Measurements from ENCODE around the gene SEPTIN12.
"Not testable (repeated sequence)": the region's sequence is repeated elsewhere in the genome, so short reads cannot be mapped to it uniquely, and the experiment has no call there.

The SEPTIN12 gene

GRCh38 chr16:4744555-4745273 lies 43.4 kb downstream of the SEPTIN12 start:
- Mint-ChIP-seq H3K27me3 (no peaks in the 10 kb centered on the region), H3K4me3 (no peak overlapping the region), H3K36me3 (ENCODE audit: low read depth) (peaks cover 3% of the 10 kb centered on the region), H3K4me1 (ENCODE audit: low read depth) (peaks cover 25% of the 10 kb centered on the region), H3K9me3 (no peaks in the 10 kb centered on the region), H3K27ac (no peak overlapping the region)
- no peak for DNase-seq

DNA sequence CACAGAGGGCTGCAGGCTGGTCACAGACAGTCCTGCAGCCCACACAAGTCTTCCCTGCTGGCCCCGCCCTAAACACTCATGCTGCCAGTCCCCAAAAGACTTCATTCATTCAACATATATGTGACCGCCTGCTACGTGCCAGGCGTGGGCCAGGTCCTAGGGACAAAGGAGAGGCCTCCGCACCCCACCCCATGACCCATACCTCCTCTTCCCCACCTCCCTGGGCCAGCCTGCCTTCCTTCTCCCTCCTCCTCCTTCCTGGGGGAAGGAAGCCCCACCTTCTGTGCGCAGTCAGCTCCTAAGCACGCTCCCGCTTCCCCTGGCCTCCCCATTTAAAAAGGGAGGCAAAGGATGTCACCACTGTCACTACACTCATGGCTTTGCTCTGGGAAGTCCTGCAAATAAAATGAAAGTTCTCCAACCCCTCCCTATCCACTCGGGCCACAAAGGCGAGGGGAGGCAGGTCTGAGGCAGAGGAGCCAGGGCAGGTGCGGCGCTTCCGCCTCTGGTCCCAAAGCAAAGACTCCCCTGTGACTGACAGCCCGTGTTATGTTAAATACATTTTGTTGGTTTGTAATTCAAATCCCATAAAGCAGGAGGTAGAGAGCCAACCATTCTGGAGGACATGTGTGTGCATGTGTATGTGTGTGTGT lies 44.8 kb downstream of the SEPTIN12 start:
- no peak for DNase-seq
- Mint-ChIP-seq H3K27me3 (no peaks in the 10 kb centered on the region), H3K27ac (peak overlapping the region; percentile 15), H3K4me3 (peak overlapping the region; percentile 33), H3K36me3 (ENCODE audit: low read depth) (no peaks in the 10 kb centered on the region), H3K4me1 (ENCODE audit: low read depth) (peaks cover 21% of the 10 kb centered on the region), H3K9me3 (no peaks in the 10 kb centered on the region)

- not testable (repeated sequence) for DNase-seq; H3K27ac Mint-ChIP-seq; H3K4me3 Mint-ChIP-seq; H3K27me3 Mint-ChIP-seq; H3K9me3 Mint-ChIP-seq; H3K36me3 Mint-ChIP-seq (ENCODE audit: low read depth)
- H3K4me1 Mint-ChIP-seq (ENCODE audit: low read depth), result peaks cover 16% of the 10 kb centered on the region
Measured at GRCh38 chr16:4738370-4738769, 49.8 kb downstream of the SEPTIN12 start.

GRCh38 chr16:4737545-4737944 lies 50.6 kb downstream of the SEPTIN12 start:
- H3K27ac Mint-ChIP-seq, result no peak overlapping the region
- no peaks in the 10 kb centered on the region for H3K9me3 Mint-ChIP-seq
- H3K4me1 Mint-ChIP-seq (ENCODE audit: low read depth), result peaks cover 17% of the 10 kb centered on the region
- peaks cover 9% of the 10 kb centered on the region for H3K36me3 Mint-ChIP-seq (ENCODE audit: low read depth)
- DNase-seq, result no peak
- no peaks in the 10 kb centered on the region for H3K27me3 Mint-ChIP-seq
- H3K4me3 Mint-ChIP-seq, result no peak overlapping the region

GRCh38 chr16:4736546-4736945 lies 51.6 kb downstream of the SEPTIN12 start:
- Mint-ChIP-seq H3K4me3 (no peak overlapping the region), H3K9me3 (no peaks in the 10 kb centered on the region), H3K27ac (no peak overlapping the region), H3K36me3 (ENCODE audit: low read depth) (peaks cover 9% of the 10 kb centered on the region), H3K4me1 (ENCODE audit: low read depth) (peaks cover 20% of the 10 kb centered on the region), H3K27me3 (no peaks in the 10 kb centered on the region)
- DNase-seq, result no peak

DNA sequence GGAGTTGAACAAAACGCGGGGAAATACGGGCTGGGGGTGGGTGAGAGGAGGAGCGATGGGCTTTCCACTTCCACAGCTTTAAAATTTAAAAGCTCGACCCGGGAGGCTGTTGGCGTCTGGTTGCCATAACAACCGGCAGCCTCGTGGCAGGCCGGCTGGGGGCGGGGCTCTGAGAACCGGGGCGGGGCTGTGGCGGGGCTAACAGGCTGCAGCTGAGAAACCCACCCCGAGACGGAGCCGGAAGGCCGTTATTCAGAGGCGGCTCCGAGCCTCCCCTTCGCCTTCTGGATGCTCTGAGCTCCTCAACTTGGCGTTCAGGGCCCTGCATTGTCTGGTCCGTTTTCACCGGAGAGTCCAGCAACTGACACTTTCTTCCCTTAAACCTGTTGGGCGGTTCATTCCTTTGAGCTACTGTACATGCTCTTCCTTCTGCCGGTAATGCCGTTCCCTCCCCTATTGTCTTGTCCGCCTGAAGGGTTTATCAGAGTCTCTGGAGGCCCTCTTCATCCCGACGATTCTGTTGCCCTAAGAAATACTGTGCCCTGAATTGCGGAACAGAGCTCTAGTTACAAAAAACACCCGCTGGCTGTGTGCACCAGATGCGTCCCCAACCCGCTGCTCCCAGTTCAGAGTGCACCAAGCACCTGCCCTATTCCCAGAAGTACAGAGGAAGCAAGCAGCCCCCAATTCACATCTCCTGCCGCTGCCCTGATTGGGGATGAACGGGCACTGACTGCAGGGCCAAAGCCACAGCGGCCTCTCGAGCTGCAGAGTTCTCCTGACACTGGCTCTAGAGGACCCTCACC lies 53.2 kb downstream of the SEPTIN12 start:
- H3K4me1 Mint-ChIP-seq (ENCODE audit: low read depth), result peaks cover 20% of the 10 kb centered on the region
- H3K36me3 Mint-ChIP-seq (ENCODE audit: low read depth), result peaks cover 21% of the 10 kb centered on the region
- no peaks in the 10 kb centered on the region for H3K9me3 Mint-ChIP-seq
- H3K27ac Mint-ChIP-seq, result peak overlapping the region; percentile 96
- H3K27me3 Mint-ChIP-seq, result no peaks in the 10 kb centered on the region
- DNase-seq, result peak; percentile 93
- H3K4me3 Mint-ChIP-seq, result peak overlapping the region; percentile 89

DNA sequence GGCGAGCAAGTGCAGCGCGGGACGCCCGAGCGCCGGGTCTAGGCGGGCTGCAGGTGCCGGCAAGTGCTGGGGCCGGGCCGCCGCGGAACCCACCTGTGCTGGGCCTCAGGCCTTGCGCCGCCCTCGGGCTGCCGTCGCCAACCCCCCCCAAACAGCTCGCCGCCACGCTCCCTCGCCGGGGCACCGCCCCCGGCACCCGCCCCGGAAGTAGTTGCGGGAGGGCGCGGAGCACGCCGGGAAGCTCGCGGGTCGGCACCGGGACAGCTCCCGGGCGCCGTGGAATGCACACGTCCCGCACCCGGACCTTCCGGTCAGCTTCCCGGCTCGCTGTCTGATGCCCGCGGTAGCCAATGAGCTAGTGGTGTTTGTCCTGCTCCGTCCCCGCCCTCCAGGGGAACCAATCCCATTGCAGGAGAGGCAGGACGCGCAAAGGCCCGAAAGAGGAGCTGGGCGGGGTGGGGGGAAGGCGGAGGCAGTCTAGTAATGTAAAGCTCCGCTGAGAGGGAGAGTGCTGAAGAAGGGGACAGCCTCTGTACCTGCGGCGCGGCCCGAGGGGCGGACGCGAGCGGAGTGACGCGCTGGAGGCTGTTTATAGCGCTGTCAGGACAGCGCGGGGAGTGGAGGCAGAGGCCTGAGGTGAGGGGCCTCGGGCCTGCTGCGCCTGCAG lies 53.9 kb downstream of the SEPTIN12 start, which contains the start of the genes ANKS3 and DNAAF8:
ANKS3 (minus strand) TSS at position 209 of the 667 bp plus-strand sequence. CDS start 4,122 bp downstream, outside the sequence.
DNAAF8 (plus strand) TSS at position 475 of the 667 bp plus-strand sequence. CDS start 1,978 bp downstream, outside the sequence.
- Mint-ChIP-seq H3K4me3 (peak within 1 kb of the TSS; percentile 89), H3K4me1 (ENCODE audit: low read depth) (peaks cover 20% of the 10 kb centered on the region), H3K36me3 (ENCODE audit: low read depth) (peaks cover 26% of the 10 kb centered on the region), H3K27me3 (no peaks in the 10 kb centered on the region), H3K27ac (peak within 1 kb of the TSS; percentile 96), H3K9me3 (no peaks in the 10 kb centered on the region)
- peak; percentile 90 for DNase-seq

- Mint-ChIP-seq H3K27ac (peak overlapping the region; percentile 88), H3K9me3 (no peaks in the 10 kb centered on the region), H3K4me1 (ENCODE audit: low read depth) (peaks cover 20% of the 10 kb centered on the region), H3K36me3 (ENCODE audit: low read depth) (peaks cover 30% of the 10 kb centered on the region), H3K27me3 (no peaks in the 10 kb centered on the region), H3K4me3 (peak overlapping the region; percentile 89)
- DNase-seq, result no peak
Measured at GRCh38 chr16:4733747-4734062, 54.4 kb downstream of the SEPTIN12 start.

- Mint-ChIP-seq H3K4me1 (ENCODE audit: low read depth) (peaks cover 20% of the 10 kb centered on the region), H3K4me3 (peak overlapping the region; percentile 89), H3K36me3 (ENCODE audit: low read depth) (peaks cover 34% of the 10 kb centered on the region), H3K9me3 (no peaks in the 10 kb centered on the region), H3K27me3 (no peaks in the 10 kb centered on the region), H3K27ac (peak overlapping the region; percentile 88)
- DNase-seq, result no peak
Measured at GRCh38 chr16:4733211-4733742, 54.9 kb downstream of the SEPTIN12 start.

DNA sequence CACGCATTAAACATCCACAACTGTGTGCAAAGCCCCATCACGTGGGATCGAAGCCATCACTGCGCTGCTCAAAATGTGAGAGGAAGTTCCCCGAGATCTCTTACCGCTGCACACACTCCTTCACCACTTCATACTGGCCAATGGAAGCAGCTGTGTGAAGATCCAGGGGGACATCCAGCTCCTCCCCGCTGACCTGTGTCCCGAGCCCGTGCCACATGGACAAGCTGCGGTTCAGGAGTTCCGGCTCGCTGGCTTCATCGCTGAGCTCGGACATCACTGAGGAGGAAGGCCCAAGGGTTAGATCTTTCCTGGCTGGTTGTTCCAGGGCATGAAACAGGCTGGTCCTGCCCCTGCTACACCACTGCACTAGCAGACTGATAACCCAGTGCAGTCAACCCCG lies 58.3 kb downstream of the SEPTIN12 start:
- DNase-seq, result no peak
- Mint-ChIP-seq H3K4me3 (no peak overlapping the region), H3K4me1 (ENCODE audit: low read depth) (peaks cover 14% of the 10 kb centered on the region), H3K36me3 (ENCODE audit: low read depth) (peaks cover 64% of the 10 kb centered on the region), H3K9me3 (no peaks in the 10 kb centered on the region), H3K27ac (no peak overlapping the region), H3K27me3 (no peaks in the 10 kb centered on the region)

DNA sequence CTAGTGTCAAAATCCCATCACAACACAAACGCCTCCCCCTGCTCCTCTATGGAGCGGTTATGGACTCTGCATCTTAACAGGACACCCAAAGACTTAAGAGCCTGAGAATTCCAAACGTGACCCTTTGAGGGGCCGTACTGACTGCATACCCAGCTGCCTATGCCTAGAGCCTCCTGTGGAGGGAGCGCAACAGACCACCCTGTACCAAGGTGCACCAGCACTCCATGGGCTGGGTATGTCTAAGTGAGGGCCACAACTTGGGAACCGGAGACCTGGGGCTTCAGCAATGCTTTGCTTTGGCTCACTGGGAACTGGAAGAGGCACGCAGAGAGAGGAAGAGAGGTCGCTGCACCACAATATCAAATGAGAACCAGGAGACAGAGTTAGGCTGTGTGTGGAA lies 59.5 kb downstream of the SEPTIN12 start:
- Mint-ChIP-seq H3K4me3 (no peak overlapping the region), H3K27me3 (no peaks in the 10 kb centered on the region), H3K36me3 (ENCODE audit: low read depth) (peaks cover 67% of the 10 kb centered on the region), H3K27ac (no peak overlapping the region), H3K4me1 (ENCODE audit: low read depth) (peaks cover 13% of the 10 kb centered on the region), H3K9me3 (no peaks in the 10 kb centered on the region)
- DNase-seq, result no peak

All from activated T-cell treated with anti-CD3 and anti-CD28 coated beads, Interleukin-2, amount 50 U/mL, for 24 hours (primary cell).